RWPE1 (cell line): ENCODE measurements around the gene MYO9A.

ENCODE experiments used
- CTCF ChIA-PET: fragments of 350-600 bp; sonication (Branson Sonifier 250); formaldehyde crosslinking; extraction: SDS; loops from one replicate; lab custom pipeline; 2021; lab: Yijun Ruan, JAX
- POLR2A ChIA-PET: fragments of 400-600 bp; formaldehyde crosslinking; extraction: SDS; loops from one replicate; lab custom pipeline; 2020; ENCODE audit warnings: antibody characterized with exemption; ENCODE audit not compliant: low non-redundant PET; lab: Yijun Ruan, JAX
- DNase-seq: peaks from one replicate; pipeline ENCODE4 v3.0.0; 2012; ENCODE audit warnings: low spot score
- H3K27ac ChIP-seq: fragments of 450-650 bp; 2 replicates; pipeline ENCODE4 v1.5.1; 2017
- CTCF ChIP-seq: fragments of 450-650 bp; conservative IDR thresholded peaks from 2 replicates; pipeline ENCODE4 v1.5.1; 2017; ENCODE audit warnings: low read depth, mild to moderate bottlenecking

Gene MYO9A

DNA sequence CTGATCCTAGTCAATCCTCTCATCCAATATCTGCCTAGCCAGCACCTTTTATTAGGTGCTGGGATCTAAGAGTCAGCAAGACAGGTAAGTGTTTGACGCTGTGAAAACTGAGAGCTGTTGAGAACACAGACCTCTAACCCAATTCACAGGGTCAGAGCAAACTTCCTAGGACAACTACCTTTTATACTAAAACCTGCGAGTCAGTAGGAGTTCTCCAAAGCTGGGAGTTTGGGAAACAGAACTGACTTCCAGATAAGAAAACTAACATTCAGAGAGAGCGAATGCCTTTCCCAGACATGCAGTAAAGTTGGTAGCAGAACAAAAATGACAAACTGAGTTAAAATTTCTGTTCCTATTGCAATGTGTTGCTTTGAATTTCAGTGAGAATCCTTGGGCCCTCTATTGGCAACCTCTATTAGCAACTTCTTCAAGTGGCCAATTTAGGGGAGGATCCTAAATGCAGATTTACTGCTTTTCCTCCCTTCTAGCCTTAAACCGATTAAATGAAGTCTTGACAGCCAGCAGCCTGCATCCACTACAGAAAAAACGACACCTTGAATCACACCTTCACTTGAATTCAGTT, 296.3 kb downstream of the MYO9A start:
- TF ChIP-seq CTCF, result no peak
- CTCF ChIA-PET, result interaction anchor here (0.7 kb wide), 1 partner anchor 186 kb away, joined by 7 read pairs; no protein-coding TSS in a partner anchor
- DNase-seq, result no peak
- POLR2A ChIA-PET, result no interaction called here
- no peak overlapping the region for H3K27ac ChIP-seq

DNA sequence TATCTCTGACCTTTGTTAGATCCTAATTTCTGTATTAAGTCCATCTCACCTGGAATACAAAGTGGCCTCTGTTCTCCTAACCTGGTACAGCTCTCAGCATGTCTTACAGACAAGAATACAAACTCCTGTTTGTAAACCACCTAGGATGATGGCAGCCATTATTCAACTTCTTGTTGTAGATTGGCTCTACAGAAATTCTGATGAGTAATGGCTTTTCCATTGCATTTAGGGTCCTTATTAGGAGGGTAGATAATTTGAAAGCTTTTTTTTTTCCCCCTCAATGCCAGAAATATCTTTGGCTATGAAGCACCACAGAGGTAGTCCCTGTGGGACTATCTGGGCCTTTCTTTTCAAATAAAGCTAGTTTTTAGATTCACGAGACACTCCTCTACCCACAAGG, 297.8 kb downstream of the MYO9A start:
- CTCF ChIA-PET, result interaction anchor here (1.5 kb wide), 1 partner anchor 17 kb away, joined by 3 read pairs; no protein-coding TSS in a partner anchor
- DNase-seq, result no peak
- H3K27ac ChIP-seq, result no peak overlapping the region
- no peak for TF ChIP-seq CTCF
- POLR2A ChIA-PET, result no interaction called here

- no peak for TF ChIP-seq CTCF
- no peak for DNase-seq
- no peak overlapping the region for H3K27ac ChIP-seq
- ChIA-PET CTCF (no interaction called here), POLR2A (no interaction called here)
Measured at GRCh38 chr15:71817351-71817750, 300.6 kb downstream of the MYO9A start.

DNA sequence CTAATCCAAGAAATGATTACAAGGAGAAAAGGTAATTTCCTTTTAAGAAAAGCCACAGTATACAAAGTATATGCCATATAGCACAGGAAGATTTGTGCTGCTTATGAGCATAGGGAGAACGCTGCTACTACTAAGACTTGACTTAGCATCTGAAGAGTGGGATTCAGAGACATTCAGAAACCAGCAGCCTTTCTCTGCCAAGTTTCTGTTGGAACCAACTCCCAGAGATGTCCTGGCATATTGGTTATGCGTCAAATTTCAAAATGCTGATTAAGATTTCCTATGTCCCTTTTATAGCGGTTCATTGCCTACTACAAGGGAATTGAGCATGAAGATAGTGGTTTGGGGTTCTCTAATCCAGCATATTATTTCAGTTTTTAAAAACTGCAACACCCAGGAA, 302.6 kb downstream of the MYO9A start:
- no peak overlapping the region for H3K27ac ChIP-seq
- ChIA-PET POLR2A (no interaction called here), CTCF (no interaction called here)
- no peak for DNase-seq
- TF ChIP-seq CTCF, result no peak

- H3K27ac ChIP-seq, result no peak overlapping the region
- POLR2A ChIA-PET, result no interaction called here
- DNase-seq, result no peak
- CTCF ChIA-PET, result interaction anchor here (0.6 kb wide), 2 partner anchors 25 to 61 kb away, joined by 3 to 4 read pairs; no protein-coding TSS in a partner anchor
- no peak for TF ChIP-seq CTCF
Measured at GRCh38 chr15:71813723-71814470, 304.1 kb downstream of the MYO9A start.

DNA sequence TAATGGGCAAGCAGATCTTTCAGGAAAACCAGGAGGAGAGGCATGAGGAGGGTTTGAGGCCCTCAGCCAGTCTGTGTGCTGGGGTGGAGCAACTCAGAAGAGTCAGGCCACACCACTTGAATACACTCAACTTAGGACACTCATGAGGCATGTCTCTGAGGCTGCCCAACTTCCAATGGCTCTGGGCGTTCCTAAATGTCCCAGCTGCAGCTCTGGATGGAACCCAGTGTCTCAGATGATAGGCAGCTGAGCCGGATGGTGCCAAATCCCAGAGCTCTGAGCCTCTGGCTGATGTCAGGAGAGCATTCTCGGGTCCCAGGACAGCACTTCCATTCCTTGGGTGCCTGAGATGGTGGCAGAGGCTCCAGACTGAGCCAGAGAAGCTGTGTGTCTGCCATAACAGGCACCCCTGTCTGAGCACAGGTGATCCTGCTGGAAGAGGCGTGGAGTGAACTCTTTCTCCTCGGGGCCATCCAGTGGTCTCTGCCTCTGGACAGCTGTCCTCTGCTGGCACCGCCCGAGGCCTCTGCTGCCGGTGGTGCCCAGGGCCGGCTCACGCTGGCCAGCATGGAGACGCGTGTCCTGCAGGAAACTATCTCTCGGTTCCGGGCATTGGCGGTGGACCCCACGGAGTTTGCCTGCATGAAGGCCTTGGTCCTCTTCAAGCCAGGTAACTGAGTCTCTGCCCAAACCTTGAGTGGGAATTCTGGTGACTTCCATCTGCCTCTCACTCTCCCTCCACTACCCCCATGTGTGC, 304.8 kb downstream of the MYO9A start:
- ChIA-PET CTCF (interaction anchor here (0.5 to 1.0 kb wide), 2 partner anchors 11 to 743 kb away, joined by 4 to 5 read pairs; no protein-coding TSS in a partner anchor), POLR2A (interaction anchor here (0.6 kb wide), 1 partner anchor 1432 kb away, joined by 3 read pairs; no protein-coding TSS in a partner anchor)
- TF ChIP-seq CTCF, result no peak
- no peak for DNase-seq
- H3K27ac ChIP-seq, result no peak overlapping the region
